HuH-7 (cell line): ENCODE data around the gene MYORG.
"Not testable (repeated sequence)": the region's sequence is repeated elsewhere in the genome, so short reads cannot be mapped to it uniquely, and the experiment has no call there.

ENCODE experiments used
- DNase-seq: peaks from one replicate; pipeline ENCODE4 v3.0.0; 2011; ENCODE audit warnings: low spot score

The MYORG gene

GRCh38 chr9:34368796-34369195 is 7.9 kb downstream of the MYORG start:
- not testable (repeated sequence) for DNase-seq

GRCh38 chr9:34367751-34368410 is 8.8 kb downstream of the MYORG start:
- not testable (repeated sequence) for DNase-seq

- no peak for DNase-seq
Measured at GRCh38 chr9:34366365-34366764, 10.3 kb downstream of the MYORG start.

- DNase-seq, result no peak
Measured at GRCh38 chr9:34365282-34365681, 11.4 kb downstream of the MYORG start.

GRCh38 chr9:34363619-34364351 is 12.9 kb downstream of the MYORG start:
- no peak for DNase-seq

GRCh38 chr9:34362614-34363214 is 14.0 kb downstream of the MYORG start:
- DNase-seq, result no peak

- not testable (repeated sequence) for DNase-seq
Measured at GRCh38 chr9:34352957-34353356, 23.7 kb downstream of the MYORG start.

GRCh38 chr9:34352122-34352652 is 24.5 kb downstream of the MYORG start:
- DNase-seq, result not testable (repeated sequence)

- DNase-seq, result no peak
Measured at GRCh38 chr9:34349324-34349723, 27.4 kb downstream of the MYORG start.

- DNase-seq, result no peak
Measured at GRCh38 chr9:34347800-34348158, 28.9 kb downstream of the MYORG start.

GRCh38 chr9:34346873-34347799 is 29.6 kb downstream of the MYORG start:
- DNase-seq, result no peak

GRCh38 chr9:34343605-34344004 is 33.1 kb downstream of the MYORG start:
- DNase-seq, result no peak

- DNase-seq, result no peak
Measured at GRCh38 chr9:34343090-34343489, 33.6 kb downstream of the MYORG start.

GRCh38 chr9:34341659-34342295 is 34.9 kb downstream of the MYORG start:
- DNase-seq, result no peak

- no peak for DNase-seq
Measured at GRCh38 chr9:34338665-34339385, 37.9 kb downstream of the MYORG start.

- DNase-seq, result not testable (repeated sequence)
Measured at GRCh38 chr9:34338079-34338478, 38.6 kb downstream of the MYORG start.

GRCh38 chr9:34337403-34337802 is 39.3 kb downstream of the MYORG start:
- DNase-seq, result no peak

GRCh38 chr9:34335376-34335775 is 41.3 kb downstream of the MYORG start:
- no peak for DNase-seq

GRCh38 chr9:34334916-34335315 is 41.8 kb downstream of the MYORG start:
- no peak for DNase-seq

GRCh38 chr9:34334337-34334824 is 42.3 kb downstream of the MYORG start:
- DNase-seq, result no peak

GRCh38 chr9:34333836-34334235 is 42.9 kb downstream of the MYORG start:
- no peak for DNase-seq
